Raji (cell line): Measurements from ENCODE around the gene TRIM40.

ENCODE experiments used
- POLR2A ChIP-seq: IDR thresholded peaks from 2 replicates; pipeline ENCODE4 v1.6.1; 2011; ENCODE audit warnings: low read depth, low read length, control low read depth; ENCODE audit not compliant: insufficient read depth

The TRIM40 gene

DNA sequence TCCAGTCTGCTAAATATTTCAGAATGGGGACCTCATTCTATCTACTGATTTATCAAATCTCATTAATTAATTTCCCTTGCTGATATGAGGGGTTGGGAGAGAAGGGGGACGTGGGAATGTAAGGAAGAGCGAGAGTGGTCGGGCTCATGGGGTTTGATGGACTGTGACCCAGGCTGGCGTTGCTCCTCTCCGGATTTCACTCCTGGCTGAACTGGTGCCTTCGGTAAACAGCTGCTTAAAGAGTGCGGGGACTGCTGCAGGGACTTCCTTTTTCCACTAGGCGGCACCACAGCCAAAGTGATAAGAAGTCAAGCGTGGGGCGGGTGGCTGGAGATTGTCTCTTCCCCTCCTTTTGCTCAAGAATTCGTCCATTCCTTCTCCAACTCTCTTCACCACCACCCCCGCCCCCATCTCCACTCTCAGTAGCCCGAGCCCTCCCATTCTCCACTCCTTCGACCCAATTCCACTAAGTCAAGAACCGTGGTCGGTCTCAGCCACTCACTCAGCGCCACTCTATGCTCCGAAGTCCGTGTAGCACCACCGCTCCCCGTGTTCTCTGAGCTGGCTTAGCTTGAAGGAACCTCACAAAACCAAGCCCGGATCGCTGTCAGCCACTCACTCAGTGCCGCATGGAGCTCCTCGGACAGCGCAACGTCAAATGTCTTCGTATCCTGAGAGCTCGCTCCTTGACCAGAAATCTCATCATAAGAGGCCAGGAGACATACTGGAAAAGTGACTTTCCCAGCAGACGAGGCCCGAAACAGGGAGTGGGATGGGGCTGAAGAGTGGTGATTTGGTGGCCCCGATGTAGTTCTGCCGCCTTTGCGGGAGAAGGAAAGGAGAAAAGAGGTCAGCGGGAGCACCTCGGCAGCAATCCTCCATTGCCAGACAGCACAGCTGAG, 32.7 kb upstream of the TRIM40 start:
- 0 out of 2 replicates have a peak, but pooled peaks have one; percentile 28 for TF ChIP-seq POLR2A

GRCh38 chr6:30103872-30104179, 32.1 kb upstream of the TRIM40 start:
- no peak for TF ChIP-seq POLR2A

DNA sequence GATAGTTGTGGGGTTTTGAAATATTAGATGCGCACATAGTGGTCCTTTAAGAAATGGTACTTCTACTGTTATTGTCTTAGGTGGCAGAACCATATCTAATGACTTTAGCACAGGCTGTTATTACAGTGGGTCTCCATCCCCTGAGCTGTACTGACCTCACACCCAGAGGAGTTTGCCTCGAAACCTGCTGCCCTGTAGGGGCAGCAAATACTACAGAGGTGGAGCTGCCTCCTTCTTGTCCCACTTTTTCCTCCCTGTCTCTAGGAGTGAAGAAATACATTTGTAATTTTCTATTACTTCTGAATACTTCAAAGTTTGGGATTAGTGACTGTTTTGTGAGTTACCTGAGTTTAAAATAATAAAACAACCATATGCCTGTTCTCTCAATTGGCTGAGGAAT, 31.3 kb upstream of the TRIM40 start:
- no peak for TF ChIP-seq POLR2A

- no peak for TF ChIP-seq POLR2A
Observed at GRCh38 chr6:30111266-30111856, 24.6 kb upstream of the TRIM40 start.

- TF ChIP-seq POLR2A, result no peak
Observed at GRCh38 chr6:30112402-30112994, 23.4 kb upstream of the TRIM40 start.

- no peak for TF ChIP-seq POLR2A
Observed at GRCh38 chr6:30113003-30113759, 22.8 kb upstream of the TRIM40 start, which contains the start of gene TRIM31. TRIM31 (minus strand) TSS chr6:30113090; CDS start chr6:30112805, 285 bp downstream.

DNA sequence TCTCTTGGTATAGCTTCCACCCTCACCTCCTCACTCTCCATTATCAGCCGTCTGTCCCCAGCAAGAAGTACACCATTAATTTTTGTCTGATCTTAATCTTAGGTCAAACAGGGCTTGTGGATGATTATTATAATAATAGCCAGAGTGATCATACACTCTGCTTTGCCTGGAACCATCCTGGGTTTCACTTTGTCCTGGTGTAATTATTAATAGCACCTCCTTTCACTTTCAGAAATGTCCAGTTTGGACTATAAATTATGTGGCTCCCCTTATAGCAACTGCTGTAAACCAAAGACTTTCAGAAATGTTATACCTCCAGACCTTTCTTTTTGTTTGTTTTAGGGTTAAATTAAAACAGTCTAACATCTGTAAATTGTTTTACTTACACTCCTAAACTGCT, 22.1 kb upstream of the TRIM40 start:
- TF ChIP-seq POLR2A, result no peak

- TF ChIP-seq POLR2A, result no peak
Observed at GRCh38 chr6:30116724-30117123, 19.2 kb upstream of the TRIM40 start.

DNA sequence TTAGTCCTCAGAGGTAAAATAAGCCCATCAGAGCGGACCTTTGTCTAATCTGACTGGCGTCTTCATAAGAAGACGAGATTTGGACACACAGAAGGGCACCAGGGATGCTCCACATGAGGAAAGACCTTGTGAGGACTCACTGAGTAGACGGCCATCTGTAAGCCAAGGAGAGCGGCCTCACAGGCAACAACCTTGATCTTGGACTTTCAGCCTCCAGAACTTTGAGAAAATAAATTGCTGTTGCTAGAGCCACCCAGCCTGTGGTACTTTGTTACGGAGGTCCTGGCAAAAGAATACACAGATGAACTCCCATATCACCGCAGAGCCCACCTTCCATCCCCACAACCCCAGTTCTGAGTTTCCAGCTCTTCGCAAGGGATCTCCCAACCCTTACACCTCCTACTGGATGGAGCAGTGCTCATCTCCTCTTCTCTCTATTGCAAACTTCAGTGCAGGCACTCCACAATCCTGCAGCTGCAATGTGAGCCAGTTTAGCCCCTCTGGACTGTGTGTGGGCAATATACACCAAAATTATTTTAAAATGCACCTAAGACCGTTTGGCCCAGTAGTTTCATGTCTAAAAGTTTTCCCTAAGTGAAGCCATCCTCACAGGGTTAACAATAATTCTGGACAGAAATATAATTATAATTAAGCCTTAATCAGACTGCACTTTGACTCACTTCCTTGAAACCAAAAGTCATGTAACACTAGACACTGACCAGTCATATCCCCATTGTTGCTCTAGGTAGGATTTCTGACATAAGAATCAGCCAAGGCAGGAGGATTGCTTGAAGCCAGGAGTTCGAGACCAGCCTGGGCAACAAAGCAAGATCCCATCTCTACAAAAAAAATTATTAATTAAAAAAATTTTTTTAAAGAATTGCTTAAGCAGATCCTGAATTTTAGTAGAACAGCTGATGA, 14.2 kb upstream of the TRIM40 start:
- no peak for TF ChIP-seq POLR2A

DNA sequence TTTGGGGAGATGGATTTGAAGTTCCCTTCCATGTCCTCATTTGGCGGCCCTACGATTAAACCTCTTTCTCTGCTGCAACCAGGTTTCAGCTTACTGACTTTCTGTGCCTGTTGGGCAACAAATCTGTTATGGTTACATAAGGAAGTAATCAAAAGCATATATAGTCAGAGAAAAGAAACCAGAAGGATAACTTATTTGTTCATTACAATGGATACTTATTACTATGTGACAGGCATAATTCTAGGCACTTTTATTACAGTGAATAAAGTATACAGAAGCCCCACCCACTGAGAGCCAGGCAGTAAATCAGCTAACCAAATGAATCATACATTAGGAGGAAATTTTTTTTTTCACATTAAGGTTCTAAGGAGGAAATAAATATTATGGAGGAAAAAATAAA, 13.4 kb upstream of the TRIM40 start:
- no peak for TF ChIP-seq POLR2A

DNA sequence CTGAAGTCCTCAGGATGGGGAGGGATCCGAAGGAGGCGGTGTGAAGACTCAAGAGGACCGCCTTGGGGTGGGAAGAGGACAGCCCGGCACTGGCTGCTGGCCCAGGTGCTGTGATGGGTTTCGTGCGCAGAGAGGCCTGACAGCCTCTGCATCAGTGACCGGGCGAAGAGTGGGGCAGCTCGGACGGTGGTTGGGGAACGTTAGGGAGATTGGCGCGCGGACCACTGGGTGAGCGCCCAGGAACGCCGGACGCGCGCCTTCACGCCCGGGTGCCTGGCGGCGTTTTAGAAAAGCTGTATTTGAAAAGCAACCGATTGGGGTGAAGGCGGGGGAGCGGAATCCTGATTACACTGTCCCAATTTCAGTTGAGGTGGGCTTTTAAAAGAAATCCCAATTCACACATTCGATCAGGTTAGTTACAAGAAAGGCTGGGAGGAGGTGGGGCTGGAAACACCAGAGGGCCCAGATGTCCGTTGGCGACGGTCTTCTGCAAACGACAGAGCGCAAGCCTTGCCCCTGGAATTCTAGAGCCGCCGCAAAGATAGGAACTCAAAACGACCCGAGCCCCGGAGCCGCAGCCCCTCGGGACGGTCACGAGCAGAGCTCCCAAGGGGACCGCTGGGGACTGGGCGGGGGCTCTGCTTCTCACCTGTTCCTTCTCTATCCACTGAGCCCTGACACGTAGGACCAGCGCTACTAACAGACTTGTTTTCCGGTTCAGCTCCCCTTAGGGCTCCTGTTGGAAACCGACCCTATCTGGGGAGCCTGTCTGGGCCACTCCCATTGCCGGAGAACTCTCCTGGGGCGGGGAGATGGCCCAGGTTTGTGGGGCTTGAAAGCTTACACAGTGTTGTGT, 8.5 kb upstream of the TRIM40 start:
- TF ChIP-seq POLR2A, result no peak

DNA sequence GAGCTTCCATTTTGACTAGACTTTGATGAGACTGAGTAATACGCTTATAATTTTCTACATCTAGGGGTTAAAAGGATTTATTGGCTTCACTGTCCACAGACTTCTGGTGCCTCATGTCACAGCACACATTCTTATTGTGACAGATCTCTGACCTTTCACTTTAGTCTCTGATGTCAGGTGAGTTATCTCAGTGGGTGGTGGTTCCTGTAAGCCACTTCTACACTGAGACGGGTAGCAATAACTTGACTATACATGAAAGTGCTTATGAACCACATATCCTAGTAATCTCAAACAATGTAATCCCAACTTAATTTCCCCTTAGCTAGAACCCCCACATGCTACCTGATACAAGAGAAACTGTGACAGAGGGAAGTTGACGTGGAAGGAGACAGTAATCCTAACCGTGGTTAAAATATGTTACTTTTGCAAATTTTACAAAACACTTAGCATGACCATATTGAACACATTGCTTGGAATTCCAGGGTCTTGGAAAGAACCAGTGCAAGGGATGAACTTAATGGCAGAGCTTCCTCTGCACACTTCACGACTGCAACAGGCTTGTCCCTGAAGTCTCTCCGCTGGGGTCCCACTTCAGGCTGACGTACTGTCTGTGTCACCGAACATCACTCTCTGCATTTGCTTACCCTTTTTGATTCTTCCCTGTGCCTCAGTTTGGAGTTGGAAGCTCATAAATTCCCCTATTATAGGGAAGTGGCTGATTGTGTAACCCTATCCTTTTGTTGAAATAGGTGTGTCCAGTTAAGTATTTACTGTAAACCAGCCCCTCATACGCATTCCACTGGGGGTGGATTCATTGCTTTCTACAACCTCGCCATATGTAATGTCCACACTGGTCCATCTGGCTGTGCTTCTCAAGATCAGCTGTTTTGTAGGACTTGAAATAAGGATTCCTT, 6.4 kb upstream of the TRIM40 start:
- TF ChIP-seq POLR2A, result no peak
